Stimulated activated CD4-positive, alpha-beta T cell treated with anti-CD3 and anti-CD28 coated beads, TNF-alpha, amount 100 ng/mL, for 48 hours (primary cell): ENCODE measurements around the gene LHX3.

Source experiments
- DNase-seq, 3 donors: peaks; one replicate each; pipeline ENCODE4 v3.0.0-alpha.2; 2020; ENCODE audit warnings: low read depth in 3 of 3

Gene LHX3

DNA sequence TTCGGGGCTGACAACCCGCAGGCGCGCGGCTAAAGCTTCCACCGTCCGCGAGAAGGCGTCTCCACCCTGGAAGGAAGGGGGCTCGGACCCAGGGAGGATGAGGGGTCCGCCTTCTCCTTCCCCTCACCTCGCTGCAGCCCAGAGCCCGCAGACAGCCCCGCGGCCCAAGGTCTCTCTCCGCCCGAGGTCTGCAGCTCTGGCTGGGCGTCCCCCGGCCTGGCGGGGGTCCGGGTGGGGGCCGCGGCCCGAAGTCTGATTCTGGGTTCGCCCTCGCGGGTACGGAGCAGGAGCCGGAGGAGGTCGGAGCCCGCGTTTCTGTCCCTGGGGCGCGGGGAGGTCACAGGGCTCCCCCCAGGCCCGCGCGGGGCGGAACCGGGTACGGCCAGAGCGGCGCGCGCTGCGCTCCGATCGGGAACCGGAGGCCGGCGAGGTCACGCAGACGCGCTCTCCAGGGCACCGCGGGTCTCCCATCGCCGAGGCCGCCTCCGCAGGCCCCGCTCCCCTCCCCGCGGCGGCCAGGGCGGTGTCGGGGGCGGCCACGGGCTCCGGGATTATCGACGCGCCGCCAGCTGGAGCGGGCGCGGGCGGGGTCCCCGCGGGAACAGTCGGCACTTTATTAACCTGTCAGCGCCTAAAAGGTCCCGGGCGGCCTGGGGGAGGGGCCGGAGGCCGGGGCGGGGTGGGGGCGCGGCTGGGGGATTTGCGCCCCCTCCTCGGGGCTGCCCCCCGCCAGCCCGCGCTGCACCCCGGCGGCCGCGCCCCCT, 11.6 kb downstream of the LHX3 start:
- DNase-seq, result no peak

DNA sequence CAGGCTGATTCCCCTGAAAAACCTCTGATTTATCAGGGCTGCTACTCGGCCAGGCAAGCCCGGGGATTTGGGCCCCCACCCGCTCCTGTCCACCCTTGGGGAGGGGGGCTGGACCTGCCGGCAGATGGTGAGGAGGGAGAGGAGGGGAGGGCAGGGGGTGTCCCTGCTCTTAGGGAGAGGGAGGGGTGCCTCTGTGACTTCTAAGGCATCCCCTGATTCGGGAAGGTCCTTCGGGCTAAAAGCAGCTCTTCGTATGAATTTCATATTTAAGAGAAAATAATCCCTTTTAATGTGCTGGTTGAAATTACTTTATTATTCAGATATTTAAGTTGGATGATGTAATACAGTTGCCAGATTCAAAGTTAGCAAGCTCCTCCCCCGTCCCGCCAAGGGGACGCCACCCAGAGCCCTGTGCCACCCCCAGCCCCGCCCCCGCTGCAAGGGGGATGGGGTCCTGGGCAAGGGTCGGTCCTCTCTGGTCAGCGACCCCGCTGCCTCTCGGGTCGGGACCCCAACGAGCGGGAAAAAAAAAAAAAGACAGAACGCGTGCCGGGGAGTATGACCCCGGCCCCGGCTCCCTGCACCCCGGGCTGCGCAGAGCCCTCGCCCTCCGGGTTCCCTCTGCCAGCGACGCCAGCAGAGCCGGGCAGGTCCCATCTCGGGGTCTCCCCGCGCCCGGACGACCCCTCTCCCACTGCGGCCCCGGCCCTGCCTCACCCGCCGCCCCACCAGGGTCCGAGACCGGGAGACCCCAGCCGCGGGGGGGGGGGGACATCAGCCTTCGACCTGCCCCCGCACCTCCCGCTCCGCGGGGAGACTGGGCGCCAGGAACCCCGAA, 12.4 kb downstream of the LHX3 start:
- no peak for DNase-seq

DNA sequence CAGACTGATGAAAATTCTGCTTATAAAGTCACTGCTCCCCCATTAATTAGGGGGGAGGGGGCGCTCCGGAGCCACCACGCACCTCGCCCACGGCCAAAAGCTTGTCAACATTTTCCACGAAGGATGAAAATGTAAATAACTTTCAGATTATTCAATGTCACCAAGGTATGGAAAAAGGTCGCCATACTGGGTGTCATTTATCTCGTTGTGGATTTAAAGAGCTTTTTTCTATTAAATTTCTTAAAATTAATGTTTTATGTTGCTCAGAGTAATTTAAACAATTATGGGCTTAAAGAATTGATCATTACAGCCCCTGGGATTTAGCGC, 13.0 kb downstream of the LHX3 start:
- DNase-seq, result no peak

DNA sequence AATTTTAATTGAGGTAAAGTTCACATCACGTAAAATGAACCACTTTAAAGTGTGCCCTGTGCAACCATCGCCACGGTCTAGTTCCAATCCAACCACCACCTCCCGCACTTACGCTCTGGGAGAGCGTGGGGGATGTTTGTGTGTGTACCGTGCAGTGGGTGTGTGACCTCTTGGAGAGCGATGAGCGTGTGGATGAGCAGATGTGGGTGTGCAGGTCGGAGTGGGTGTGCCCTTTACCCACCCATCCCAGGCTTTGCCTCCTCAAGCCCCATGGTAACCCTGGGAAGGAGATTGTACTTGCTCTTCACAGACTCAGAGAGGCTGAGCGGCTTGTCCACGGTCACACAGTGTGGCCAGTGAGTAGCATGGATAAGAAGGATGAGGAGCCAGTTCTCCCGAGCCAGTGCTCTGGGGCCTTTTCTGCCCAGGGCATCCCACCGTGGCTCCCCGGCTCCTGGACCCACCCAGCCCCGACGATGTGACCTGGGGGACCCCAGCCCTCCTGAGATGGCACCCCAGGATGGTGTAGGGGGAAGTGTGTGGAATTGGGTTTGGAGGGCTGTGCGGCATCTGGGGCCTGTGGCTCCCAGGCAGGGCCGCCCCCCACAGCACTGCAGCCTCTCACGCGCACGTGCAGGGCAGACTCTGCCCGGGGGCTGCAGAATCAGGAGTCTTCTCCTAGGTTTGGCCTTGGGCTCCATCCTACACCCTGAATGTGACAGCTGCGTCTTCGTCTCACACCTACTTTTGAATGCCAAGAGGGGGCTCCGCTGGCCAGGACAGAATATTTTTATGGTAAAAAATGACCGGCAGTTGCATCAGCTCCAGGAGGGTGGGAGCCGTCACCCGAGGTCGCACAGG, 13.6 kb downstream of the LHX3 start:
- no peak for DNase-seq

DNA sequence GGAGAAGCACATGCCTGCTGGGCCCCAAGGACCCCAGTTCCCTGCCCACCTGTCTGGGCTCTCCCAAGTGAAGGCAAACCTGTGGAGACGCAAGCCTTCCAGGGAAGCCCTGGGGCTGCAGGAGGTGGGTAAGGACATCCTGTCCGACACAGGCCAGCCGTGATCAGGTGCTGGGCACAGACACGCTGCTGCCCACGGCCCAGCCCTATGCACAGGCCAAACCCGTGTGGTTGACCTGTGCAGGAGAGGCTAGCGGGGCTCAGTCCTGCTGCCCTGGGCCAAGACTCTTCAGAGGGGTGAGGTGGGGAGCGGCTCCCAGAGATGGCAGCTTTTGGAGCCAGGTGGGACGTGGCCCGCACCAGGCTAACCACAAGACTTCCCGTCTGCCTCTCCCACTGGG, 14.3 kb downstream of the LHX3 start:
- DNase-seq, result no peak

DNA sequence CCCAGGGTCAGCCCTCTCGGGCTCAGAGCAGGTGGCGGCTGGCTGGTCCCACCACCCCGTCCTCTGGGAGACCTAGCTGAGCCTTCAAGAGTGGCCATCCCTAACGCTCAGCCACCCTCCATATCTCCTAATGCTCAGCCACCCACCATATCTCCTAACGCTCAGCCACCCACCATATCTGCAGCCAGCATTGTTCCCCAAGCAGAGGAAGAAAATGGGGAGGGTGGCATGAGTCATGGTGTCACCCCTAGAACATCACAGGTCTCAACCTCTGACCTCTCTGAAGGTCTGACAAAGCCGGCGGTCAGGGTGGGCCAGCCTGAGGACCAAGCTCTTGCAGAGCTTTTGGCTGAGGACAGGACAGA, 14.7 kb downstream of the LHX3 start:
- no peak for DNase-seq

DNA sequence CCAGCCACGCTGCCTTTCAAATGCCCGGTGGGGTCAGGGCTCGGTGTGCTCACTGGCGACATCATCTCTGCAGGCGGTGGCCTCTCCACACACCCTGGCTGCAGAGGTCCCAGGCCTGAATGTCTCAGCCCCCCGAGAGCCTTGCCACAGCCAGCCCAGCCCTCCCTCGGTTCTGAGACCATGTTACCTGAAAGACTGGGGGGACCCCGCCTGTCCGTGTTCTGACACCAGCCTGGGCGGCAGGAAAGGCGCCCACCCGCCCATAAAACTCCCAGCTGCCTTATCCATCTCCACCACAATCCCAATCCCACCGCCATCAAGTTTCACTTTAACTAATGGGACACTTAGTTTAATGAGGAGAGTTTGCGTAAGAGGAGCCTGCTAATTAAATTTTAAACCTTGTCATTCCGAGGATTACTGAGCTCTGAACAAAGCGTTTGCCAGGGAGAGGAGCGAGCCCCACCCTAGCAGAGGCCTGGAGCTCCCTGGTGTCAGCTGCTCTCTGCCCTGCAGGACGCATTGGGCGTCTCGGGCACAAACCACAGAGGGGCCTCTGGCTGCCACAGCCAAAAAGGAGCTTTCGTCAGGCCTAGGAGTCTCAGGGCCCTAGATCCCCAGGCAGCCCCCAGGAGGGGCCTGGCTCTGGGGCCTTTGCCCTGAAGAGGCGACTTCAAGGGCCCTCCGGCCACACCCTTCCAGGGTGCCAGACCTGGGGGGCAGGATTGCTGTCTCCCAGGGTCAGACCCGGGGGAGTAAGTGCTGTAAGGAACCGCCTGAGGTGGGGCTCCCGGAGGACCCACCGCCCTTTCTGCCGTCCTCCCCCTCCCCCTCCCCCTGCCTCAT, 15.3 kb downstream of the LHX3 start:
- DNase-seq, result no peak

DNA sequence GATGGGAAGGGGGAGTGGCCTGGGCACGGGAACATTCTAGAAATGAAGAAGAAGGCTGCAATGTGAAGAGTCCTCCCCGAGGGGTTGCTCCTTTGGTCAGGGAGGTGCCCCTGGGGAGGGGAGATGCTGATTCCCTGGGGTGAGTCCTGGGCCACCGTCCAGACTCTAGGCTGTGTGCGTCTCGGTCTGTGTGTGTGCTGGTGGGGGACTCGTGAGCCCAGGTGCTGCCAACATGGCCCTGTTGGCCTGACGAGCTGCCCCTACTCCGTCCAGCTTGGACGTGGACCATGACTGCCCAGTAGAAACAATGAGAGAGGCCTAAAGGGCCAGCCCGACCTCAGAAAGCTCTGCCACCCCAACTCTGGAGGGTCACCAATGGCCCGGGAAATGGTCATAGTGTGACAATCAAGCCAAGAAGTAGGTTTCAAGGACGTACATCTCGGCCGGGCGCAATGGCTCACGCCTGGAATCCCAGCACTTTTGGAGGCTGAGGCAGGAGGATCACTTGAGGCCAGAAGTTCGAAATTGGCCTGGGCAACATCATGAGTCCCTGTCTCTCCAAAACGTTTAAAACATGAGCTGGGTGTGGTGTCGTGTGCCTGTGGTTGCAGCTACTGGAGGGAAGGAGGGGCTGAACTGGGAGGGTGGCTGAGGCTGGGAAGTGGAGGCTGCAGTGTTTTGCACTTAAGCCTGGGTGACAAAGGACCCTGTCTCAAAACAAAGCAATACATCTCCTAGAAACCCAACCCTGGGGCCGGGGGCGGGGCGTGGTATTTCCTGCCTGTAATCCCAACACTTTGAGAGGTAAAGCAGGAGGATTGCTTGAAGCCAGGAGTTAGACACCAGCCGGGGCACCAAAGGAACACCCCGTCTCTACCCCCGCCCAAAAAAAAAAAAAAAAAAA, 17.0 kb downstream of the LHX3 start:
- no peak for DNase-seq

DNA sequence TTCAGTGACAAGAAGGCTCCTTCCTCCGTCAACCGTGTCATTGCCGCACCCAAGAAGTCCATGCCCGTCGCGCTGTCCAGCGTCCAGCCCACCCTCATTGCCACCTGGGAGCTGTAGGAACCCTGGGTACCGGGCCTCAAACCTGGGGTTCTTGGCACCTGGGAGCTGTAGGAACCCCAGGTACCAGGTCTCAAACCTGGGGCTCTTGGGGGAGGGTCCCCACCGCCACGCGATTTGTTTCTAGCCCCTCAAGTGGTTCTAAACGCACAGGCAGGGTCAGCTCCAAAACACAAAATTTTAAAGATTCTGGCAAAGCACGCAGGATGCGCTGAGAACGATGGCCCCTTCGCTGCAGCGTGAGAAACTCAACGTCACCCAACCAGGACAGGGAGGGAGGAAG, 17.7 kb downstream of the LHX3 start:
- DNase-seq, result no peak

DNA sequence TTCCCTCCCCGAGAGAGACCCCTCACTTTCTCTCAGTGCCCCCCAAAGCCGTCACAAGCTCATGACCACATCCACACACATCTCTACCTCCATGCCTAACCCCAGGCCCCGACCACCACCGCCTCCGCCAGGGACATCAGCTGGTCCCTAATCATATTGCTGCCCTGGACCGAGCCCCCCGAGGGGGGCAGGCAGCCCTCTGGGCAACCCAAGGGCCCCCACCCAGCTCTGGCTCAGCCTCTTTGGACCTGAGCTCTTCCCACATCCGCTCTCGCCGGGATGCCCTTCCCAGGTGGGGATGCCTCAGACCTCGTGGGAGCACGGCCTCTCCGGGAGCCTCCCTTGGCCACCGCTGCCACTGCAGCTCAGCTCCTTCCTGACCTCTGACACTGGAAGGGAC, 18.5 kb downstream of the LHX3 start:
- no peak for DNase-seq

DNA sequence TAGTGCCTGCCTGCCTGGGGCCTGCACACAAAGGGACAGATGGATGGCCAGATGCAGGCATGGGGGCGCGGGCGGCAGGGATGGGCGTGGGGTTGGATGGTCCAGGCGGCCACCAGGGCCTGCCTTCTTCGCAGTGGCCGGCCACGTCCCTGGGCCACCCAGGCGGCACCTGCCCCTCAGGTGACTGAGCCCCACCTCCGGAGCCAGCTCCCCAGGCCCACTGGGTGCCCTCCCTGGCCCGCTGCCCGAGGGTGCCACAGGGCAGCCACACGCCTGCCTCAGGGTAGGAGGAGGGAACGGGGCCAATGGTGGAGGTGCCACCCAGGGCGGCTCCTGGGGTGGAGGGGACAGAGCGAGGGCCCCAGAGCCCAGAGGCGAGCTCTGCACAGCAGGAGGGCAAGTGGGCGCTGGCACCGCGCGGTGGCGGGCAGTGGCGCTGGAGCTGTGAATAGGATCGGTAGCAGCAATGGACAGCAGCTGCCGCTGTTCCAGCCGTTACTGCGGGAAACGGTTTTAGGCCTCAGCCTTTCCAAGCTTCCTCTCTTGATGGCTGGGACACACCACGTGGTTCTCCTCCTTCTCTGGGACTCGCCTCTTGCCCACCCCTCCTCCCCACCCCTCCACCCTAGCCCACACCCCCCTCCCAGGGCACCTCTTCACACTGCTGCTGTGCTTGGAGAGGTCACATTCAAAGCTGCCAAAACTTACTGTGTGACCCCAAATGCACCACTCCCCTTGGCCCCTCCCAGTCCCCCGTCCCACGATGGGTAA, 19.1 kb downstream of the LHX3 start:
- DNase-seq, result no peak

DNA sequence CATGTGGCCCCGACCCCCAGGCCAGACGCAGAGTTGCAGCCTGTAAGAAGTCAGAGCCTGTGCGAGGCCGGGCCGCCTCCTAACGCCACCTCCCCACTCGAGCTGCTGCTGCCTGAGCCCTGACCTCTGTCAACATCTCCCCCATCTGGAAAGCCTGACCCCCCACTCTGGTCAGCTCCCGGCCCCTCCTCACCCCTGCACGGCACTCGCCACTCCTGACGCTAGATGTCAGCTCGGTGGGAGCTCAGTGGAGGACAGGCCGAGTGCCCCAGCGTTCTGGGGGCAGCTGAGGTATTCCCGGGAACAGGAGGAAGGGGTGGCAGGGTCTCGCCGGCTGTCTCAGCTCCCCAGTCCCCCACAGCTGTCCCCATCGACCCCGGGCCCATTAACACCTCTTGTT, 19.9 kb downstream of the LHX3 start:
- no peak for DNase-seq

DNA sequence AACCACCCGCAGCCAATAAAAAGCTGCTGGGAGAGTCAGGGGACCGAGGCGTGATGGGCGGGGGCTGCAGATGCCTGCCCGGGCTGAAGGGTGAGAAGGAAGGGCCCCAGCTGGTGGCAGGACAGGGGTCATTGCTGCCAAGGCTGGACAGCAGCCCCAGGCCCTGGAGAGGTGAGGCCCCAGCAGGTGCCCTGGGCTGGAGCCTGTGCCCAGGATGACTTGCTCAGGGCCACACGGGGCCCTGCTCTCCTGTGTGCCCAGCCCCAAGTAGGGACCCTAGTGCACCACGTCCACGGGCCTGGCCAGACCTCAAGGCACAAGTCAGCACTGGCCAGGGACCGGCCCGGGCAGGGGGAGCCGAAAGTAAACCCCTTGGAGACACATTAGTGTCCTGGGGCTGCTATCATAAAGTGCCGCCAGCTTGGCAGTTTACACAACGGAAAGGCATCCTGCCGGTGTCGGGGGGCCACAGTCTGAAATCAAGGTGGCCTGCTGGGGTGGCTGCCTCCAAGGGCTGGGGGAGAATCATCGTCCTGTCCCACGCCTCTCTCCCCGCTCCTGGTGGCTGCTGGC, 22.0 kb downstream of the LHX3 start:
- DNase-seq, result no peak

DNA sequence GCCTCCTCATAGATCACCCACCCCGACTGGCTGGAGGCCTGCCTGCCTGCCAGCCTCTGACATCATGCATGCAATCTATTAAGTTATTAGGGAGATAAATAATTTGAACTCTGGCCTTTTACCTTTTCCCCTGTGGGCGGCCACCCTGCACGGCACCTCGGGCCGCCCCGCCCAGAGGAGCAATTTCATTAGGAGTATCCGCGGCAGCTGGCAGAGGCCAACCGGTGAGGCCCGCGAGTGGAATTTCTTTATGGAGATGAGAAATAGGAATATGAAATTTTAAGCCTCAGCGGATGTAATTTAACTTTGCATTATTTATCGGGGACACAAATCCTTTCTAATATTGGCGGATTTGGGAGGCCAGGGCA, 22.5 kb downstream of the LHX3 start:
- DNase-seq, result no peak

DNA sequence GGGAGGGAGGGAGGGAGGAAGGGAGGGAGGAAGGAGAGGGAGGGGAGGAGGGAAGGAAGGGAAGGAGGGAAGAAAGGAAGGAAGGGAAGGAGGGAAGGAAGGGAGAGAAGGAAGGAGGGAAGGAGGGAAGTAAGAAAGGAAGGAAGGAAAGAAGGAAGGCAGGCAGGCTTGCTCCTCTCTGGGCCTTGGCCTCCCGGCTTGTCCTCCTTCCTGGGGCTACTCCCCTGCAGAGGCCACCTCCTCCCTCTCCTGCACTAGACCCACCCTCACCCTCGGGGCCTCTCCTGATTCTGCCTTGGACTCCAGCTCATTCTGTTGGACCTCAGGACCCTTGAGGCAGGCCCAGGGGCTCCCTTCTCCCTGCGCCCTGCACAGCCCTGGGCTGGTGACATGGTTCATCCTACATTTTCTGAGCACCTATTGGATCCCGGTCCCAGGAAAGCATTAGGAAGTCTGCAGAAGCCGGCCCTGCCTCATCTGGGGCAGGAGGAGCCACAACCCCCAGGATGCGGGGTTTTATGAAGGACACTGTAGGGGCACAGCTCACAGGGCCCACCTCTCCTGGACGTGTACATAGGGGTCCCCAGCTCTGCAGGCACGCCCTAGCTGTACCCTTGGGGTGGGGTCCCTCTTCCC, 23.0 kb downstream of the LHX3 start:
- no peak for DNase-seq

DNA sequence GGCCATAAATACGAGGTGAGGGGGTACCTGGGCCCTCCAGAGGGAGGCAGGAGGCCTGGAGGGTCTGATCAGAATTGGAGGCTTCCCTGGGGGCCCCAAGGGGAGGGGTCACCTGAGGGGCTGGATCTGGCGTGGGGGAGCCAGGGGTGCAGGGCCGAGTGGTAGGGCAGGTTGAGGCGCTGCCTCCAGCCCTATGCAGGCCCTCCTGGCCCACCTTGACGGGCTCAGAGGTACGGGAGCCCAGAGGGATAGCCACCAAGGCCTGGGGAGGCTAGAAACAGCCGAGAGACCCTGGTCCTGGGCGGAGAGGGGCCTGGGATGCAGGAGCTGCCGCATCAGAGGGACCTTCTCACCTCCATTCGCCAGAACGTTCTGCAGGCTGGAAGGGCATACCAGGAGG, 24.3 kb downstream of the LHX3 start:
- DNase-seq, result no peak

DNA sequence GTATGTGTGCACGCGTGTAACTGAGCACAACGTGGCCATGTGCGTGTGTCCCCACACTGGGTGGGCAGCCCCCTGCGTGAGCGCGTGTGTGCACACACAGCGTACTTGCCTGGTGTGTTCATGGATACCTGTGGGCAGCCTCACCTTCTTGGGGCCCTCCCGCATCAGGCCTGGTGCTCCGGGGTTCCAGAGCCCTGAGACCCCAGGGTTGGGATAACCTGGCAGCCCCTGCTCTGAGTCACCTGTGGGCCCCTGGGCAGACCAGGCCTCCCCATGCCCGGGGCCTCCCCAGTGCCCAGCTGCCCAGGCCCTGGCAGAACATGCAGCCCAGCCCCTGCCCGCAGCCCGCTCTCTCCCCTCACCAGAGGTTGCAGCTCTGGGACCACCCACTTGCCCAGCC, 25.2 kb downstream of the LHX3 start:
- no peak for DNase-seq

DNA sequence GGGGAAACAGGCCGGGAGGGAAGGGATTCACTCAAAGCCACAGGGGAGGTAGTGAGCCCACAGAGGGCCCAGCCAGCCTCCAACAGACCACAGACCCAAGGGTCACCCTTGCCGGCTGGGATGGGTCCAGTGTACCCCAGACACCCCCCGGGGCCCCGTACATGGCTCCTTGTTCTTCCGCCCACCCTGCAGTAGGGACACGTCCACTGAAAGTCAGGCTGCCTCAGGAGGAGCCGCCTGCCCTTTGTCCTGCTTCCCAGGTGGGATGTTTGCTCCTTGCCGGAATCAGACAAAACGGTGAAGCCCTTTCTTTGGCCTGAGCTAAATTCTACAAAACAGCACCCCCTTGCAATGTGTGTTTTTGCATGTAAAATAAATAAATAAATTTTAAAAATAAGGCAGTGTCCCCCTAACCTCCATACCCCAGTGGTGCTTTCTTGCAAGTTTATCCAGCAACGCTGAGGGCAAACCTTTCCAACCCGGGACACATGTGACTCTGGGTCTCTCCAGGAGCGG, 25.8 kb downstream of the LHX3 start:
- DNase-seq, result no peak

DNA sequence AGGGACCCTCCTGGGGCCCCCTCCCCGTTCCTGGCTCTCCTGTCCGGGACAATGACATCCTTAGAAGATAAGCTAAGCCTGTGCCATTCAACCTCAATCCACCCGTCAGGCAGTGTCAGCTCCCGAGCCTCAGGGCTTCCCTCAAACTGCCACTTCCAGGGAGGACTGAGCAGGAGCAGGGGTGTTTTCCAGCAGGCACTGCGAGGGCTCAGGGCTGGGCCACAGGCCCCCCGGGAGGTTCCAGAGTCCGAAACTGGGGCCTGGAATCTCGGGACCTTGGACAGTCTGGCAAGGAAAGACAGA, 26.2 kb downstream of the LHX3 start:
- DNase-seq, result no peak
